HEK293 (cell line): Measurements from ENCODE around the gene INPP5A.

Experiments used
- CTCF ChIA-PET: fragments of 350-600 bp; formaldehyde crosslinking; extraction: SDS; loops from one replicate; lab custom pipeline; 2021; ENCODE audit warnings: antibody characterized with exemption; lab: Yijun Ruan, JAX
- POLR2A ChIA-PET: fragments of 300-600 bp; formaldehyde crosslinking; extraction: SDS; loops from one replicate; lab custom pipeline; 2020; ENCODE audit warnings: antibody characterized with exemption, inconsistent platforms; lab: Yijun Ruan, JAX
- H3K27ac ChIP-seq: fragments of 200-500 bp; sonication (Bioruptor generic); 2 replicates; pipeline ENCODE4 v1.5.1; 2014; ENCODE audit warnings: low read depth, low read length, control low read depth, inconsistent platforms; ENCODE audit errors: extremely low read depth
- H3K36me3 ChIP-seq, 2 experiments: fragments of 200-500 bp in 1 of 2; sonication (Bioruptor generic) in 1 of 2; 1 replicate in 1 of 2; 2 replicates in 1 of 2; pipeline ENCODE4 v1.5.1; 2014 to 2017; ENCODE audit warnings: inconsistent platforms in 2 of 2, low read length in 2 of 2; ENCODE audit not compliant: control insufficient read depth in 2 of 2, insufficient read depth in 1 of 2
- H3K4me1 ChIP-seq: fragments of 200-500 bp; sonication (Bioruptor generic); 2 replicates; pipeline ENCODE4 v1.5.1; 2014; ENCODE audit warnings: mild to moderate bottlenecking, low read length, inconsistent platforms; ENCODE audit not compliant: control insufficient read depth, insufficient read depth
- H3K4me3 ChIP-seq: 2 replicates; pipeline ENCODE4 v1.5.1; 2011; ENCODE audit warnings: low read depth, mild to moderate bottlenecking, control low read depth, low read length, moderate library complexity
- H3K9me3 ChIP-seq: fragments of 200-500 bp; sonication (Bioruptor generic); 2 replicates; pipeline ENCODE4 v1.5.1; 2014; ENCODE audit warnings: low read depth, low read length, inconsistent platforms; ENCODE audit not compliant: control insufficient read depth, insufficient read depth
- EGR2 ChIP-seq: fragments of 450-650 bp; formaldehyde crosslinking; IDR thresholded peaks from 2 replicates; pipeline ENCODE4 v1.5.1; 2016; ENCODE audit warnings: low read depth, missing biosample characterization, missing genetic modification characterization
- ELK4 ChIP-seq: IDR thresholded peaks from 2 replicates; pipeline ENCODE4 v1.6.1; 2011; ENCODE audit warnings: mild to moderate bottlenecking, low read depth, low read length, borderline replicate concordance
- GLI4 ChIP-seq: fragments of 450-650 bp; formaldehyde crosslinking; IDR thresholded peaks from 2 replicates; pipeline ENCODE4 v1.5.1; 2016; ENCODE audit warnings: missing biosample characterization, missing genetic modification characterization
- KLF17 ChIP-seq: fragments of 450-650 bp; formaldehyde crosslinking; IDR thresholded peaks from 2 replicates; pipeline ENCODE4 v1.5.1; 2016; ENCODE audit warnings: missing biosample characterization, missing genetic modification characterization
- MZF1 ChIP-seq: fragments of 450-650 bp; formaldehyde crosslinking; IDR thresholded peaks from 2 replicates; pipeline ENCODE4 v1.5.1; 2017; ENCODE audit warnings: missing biosample characterization, missing genetic modification characterization, borderline replicate concordance
- PATZ1 ChIP-seq: fragments of 450-650 bp; formaldehyde crosslinking; IDR thresholded peaks from 2 replicates; pipeline ENCODE4 v1.5.1; 2016; ENCODE audit warnings: missing biosample characterization, missing genetic modification characterization
- PRDM4 ChIP-seq: fragments of 450-650 bp; formaldehyde crosslinking; IDR thresholded peaks from 2 replicates; pipeline ENCODE4 v1.5.1; 2017; ENCODE audit warnings: missing biosample characterization, missing genetic modification characterization
- ZFP41 ChIP-seq: fragments of 450-650 bp; formaldehyde crosslinking; IDR thresholded peaks from 2 replicates; pipeline ENCODE4 v1.5.1; 2016; ENCODE audit warnings: missing biosample characterization, missing genetic modification characterization, borderline replicate concordance
- ZNF155 ChIP-seq: fragments of 450-650 bp; formaldehyde crosslinking; IDR thresholded peaks from 2 replicates; pipeline ENCODE4 v1.5.1; 2016; ENCODE audit warnings: missing biosample characterization, missing genetic modification characterization
- ZNF2 ChIP-seq: fragments of 450-650 bp; formaldehyde crosslinking; IDR thresholded peaks from 2 replicates; pipeline ENCODE4 v1.5.1; 2016; ENCODE audit warnings: missing biosample characterization, missing genetic modification characterization
- ZNF335 ChIP-seq: fragments of 450-650 bp; formaldehyde crosslinking; conservative IDR thresholded peaks from 2 replicates; pipeline ENCODE4 v1.5.1; 2016; ENCODE audit warnings: missing biosample characterization, missing genetic modification characterization
- ZNF548 ChIP-seq: fragments of 450-650 bp; formaldehyde crosslinking; IDR thresholded peaks from 2 replicates; pipeline ENCODE4 v1.5.1; 2016; ENCODE audit warnings: missing biosample characterization, missing genetic modification characterization
- ZNF626 ChIP-seq: fragments of 450-650 bp; sonication (Bioruptor Pico); formaldehyde crosslinking; IDR thresholded peaks from 2 replicates; pipeline ENCODE4 v1.5.1; 2018; ENCODE audit warnings: missing biosample characterization, missing genetic modification characterization, inconsistent platforms
- ZNF658 ChIP-seq: fragments of 450-650 bp; formaldehyde crosslinking; IDR thresholded peaks from 2 replicates; pipeline ENCODE4; 2016; ENCODE audit warnings: missing biosample characterization, missing genetic modification characterization
- ZNF664 ChIP-seq: fragments of 450-650 bp; formaldehyde crosslinking; IDR thresholded peaks from 2 replicates; pipeline ENCODE4 v1.5.1; 2016; ENCODE audit warnings: missing biosample characterization, missing genetic modification characterization
- ZNF677 ChIP-seq: fragments of 450-650 bp; IDR thresholded peaks from 2 replicates; pipeline ENCODE4 v1.5.0; 2018; ENCODE audit warnings: missing biosample characterization, mild to moderate bottlenecking, missing genetic modification characterization, moderate library complexity
- ZNF837 ChIP-seq: fragments of 450-650 bp; formaldehyde crosslinking; IDR thresholded peaks from 2 replicates; pipeline ENCODE4 v1.5.1; 2016; ENCODE audit warnings: missing biosample characterization, missing genetic modification characterization
- ZNF843 ChIP-seq: fragments of 450-650 bp; formaldehyde crosslinking; IDR thresholded peaks from 2 replicates; pipeline ENCODE4 v1.5.1; 2016; ENCODE audit warnings: missing biosample characterization, missing genetic modification characterization
- TF ChIP-seq, protein P1 (sequence below): fragments of 450-650 bp; formaldehyde crosslinking; IDR thresholded peaks from 2 replicates; pipeline ENCODE4 v1.5.1; 2016; ENCODE audit warnings: missing biosample characterization, missing genetic modification characterization

The INPP5A gene

GRCh38 chr10:132697578-132698200 is 160.1 kb downstream of the INPP5A start (continued):
- TF ChIP-seq PRDM4 (tag by site-specific recombination) (no peak), GLI4 (tag by site-specific recombination) (no peak), ZNF155 (tag by site-specific recombination) (no peak)

GRCh38 chr10:132698211-132698751 is 160.7 kb downstream of the INPP5A start:
- CTCF ChIA-PET = no interaction called here
- no peak for TF ChIP-seq ZNF843 (tag by site-specific recombination)
- TF ChIP-seq EGR2 (tag by site-specific recombination) = no peak
- TF ChIP-seq ELK4 = no peak
- no peak for TF ChIP-seq ZNF658 (tag by site-specific recombination)
- POLR2A ChIA-PET = no interaction called here

DNA sequence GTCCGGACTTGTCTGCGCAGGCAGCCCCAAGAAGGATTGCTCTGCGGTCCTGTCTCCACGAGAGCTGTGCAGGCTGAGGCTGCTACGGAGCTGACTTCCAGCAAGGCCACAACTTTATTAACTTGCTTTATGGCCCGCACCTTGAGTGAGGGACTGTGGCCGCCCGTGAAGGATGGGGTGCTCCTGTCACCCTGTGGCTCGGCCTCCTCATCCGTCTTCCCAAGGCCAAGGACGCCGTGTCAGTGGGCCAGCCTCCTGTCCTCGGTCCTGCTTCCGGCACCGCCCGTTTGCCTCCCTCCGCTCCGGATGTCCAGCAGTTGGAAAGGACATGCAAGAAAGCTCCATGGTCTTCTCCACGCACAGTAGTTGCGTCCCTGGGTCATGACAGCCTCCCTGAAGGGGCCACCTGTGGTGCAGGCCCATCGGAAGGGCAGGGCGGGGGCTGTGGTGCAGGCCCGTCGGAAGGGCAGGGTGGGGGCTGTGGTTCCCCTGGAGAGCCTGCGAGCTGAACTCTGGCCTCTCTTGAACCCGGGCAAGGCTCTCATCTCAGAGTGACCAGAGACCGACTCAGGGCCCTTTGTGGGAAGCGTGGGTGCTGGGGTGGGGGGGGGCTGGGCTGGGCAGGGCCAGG is 161.3 kb downstream of the INPP5A start:
- ChIA-PET POLR2A (no interaction called here), CTCF (no interaction called here)
- H3K36me3 ChIP-seq = peaks cover 0 to 6% of the 10 kb centered on the region in 2 experiments; a peak in 2 of 3 replicates
- no peaks in the 10 kb centered on the region; the same call in 1 of the 2 replicates for H3K9me3 ChIP-seq
- H3K27ac ChIP-seq = no peak overlapping the region
- no peak overlapping the region for H3K4me3 ChIP-seq
- H3K4me1 ChIP-seq = peaks cover 13% of the 10 kb centered on the region
- TF ChIP-seq ZNF155 (tag by site-specific recombination) (no peak), ZNF626 (tag by site-specific recombination) (no peak), ZNF843 (tag by site-specific recombination) (no peak), ZNF335 (no peak), KLF17 (tag by site-specific recombination) (no peak), ZNF677 (tag by site-specific recombination) (no peak), MZF1 (tag by site-specific recombination) (no peak), ELK4 (no peak), ZNF2 (no peak), ZNF548 (tag by site-specific recombination) (no peak), PATZ1 (tag by site-specific recombination) (no peak), ZNF837 (tag by site-specific recombination) (no peak), ZFP41 (tag by site-specific recombination) (no peak), ZNF664 (no peak)
- TF ChIP-seq, protein P1, sequence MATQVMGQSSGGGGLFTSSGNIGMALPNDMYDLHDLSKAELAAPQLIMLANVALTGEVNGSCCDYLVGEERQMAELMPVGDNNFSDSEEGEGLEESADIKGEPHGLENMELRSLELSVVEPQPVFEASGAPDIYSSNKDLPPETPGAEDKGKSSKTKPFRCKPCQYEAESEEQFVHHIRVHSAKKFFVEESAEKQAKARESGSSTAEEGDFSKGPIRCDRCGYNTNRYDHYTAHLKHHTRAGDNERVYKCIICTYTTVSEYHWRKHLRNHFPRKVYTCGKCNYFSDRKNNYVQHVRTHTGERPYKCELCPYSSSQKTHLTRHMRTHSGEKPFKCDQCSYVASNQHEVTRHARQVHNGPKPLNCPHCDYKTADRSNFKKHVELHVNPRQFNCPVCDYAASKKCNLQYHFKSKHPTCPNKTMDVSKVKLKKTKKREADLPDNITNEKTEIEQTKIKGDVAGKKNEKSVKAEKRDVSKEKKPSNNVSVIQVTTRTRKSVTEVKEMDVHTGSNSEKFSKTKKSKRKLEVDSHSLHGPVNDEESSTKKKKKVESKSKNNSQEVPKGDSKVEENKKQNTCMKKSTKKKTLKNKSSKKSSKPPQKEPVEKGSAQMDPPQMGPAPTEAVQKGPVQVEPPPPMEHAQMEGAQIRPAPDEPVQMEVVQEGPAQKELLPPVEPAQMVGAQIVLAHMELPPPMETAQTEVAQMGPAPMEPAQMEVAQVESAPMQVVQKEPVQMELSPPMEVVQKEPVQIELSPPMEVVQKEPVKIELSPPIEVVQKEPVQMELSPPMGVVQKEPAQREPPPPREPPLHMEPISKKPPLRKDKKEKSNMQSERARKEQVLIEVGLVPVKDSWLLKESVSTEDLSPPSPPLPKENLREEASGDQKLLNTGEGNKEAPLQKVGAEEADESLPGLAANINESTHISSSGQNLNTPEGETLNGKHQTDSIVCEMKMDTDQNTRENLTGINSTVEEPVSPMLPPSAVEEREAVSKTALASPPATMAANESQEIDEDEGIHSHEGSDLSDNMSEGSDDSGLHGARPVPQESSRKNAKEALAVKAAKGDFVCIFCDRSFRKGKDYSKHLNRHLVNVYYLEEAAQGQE = no peak

More at GRCh38 chr10:132698211-132698751, 160.7 kb downstream of the INPP5A start:
- Histone ChIP-seq H3K4me3 (no peak overlapping the region), H3K4me1 (peaks cover 13% of the 10 kb centered on the region), H3K27ac (no peak overlapping the region), H3K36me3 (peaks cover 0 to 6% of the 10 kb centered on the region in 2 experiments; a peak in 2 of 3 replicates), H3K9me3 (no peaks in the 10 kb centered on the region; the same call in 1 of the 2 replicates)
